Gastrocnemius medialis (tissue), 4 donors: ENCODE measurements around the gene MXRA8.

Source experiments
- CTCF ChIP-seq, 5 experiments: fragments of 450-650 bp in 3 of 5; fragments of 200-600 bp in 2 of 5; sonication (generic) in 2 of 5; IDR thresholded peaks in 4 of 5; conservative IDR thresholded peaks in 1 of 5; 1 replicate in 4 of 5; 2 replicates in 1 of 5; pipeline ENCODE4 v1.5.1; 2016 to 2019; ENCODE audit warnings: antibody characterized with exemption in 5 of 5, mild to moderate bottlenecking in 3 of 5, moderate library complexity in 3 of 5
- POLR2A ChIP-seq, 2 donors: fragments of 450-650 bp; IDR thresholded peaks; one replicate each; pipeline ENCODE4 v1.6.1; 2017; ENCODE audit warnings: antibody characterized with exemption in 2 of 2, mild to moderate bottlenecking in 2 of 2, moderate library complexity in 2 of 2

- TF ChIP-seq CTCF (IDR thresholded peaks at IDR 0.05 in 4 of 5, conservative IDR thresholded peaks at IDR 0.05 in 1 of 5), result no peak
- TF ChIP-seq POLR2A (IDR thresholded peaks at IDR 0.05), result no peak
Measured at GRCh38 chr1:1332774-1333480, 25.4 kb downstream of the MXRA8 start.
